OCI-LY7 (cell line): ENCODE measurements around the gene SMYD3. TPM values are rescaled to one million over a fixed set of nuclear protein-coding genes. Genes with fewer than 3 reads are reported as not detected.

Experiments used
- BruUV-seq: library from RNA; stranded (reverse); fragments of 400-500 nt; replicated peaks from 2 replicates; lab custom pipeline; 2021; lab: Mats Ljungman, UMichigan
- CTCF ChIA-PET: fragments of 300-600 bp; sonication (Branson Sonifier 250); formaldehyde crosslinking; loops from one replicate; lab custom pipeline; 2022; ENCODE audit warnings: antibody characterized with exemption; ENCODE audit not compliant: unreplicated experiment; lab: Charles Lee
- POLR2A ChIA-PET: fragments of 300-600 bp; sonication (Branson Sonifier 250); formaldehyde crosslinking; loops from one replicate; lab custom pipeline; 2022; ENCODE audit warnings: antibody characterized with exemption; lab: Charles Lee
- DNase-seq: peaks from one replicate; pipeline ENCODE4 v3.0.0-alpha.2; 2015; ENCODE audit warnings: low spot score
- H2AFZ ChIP-seq: fragments of 200-600 bp; sonication (generic), shearing (Covaris generic); 2 replicates; pipeline ENCODE4 v1.6.1; 2014; ENCODE audit warnings: mild to moderate bottlenecking, antibody characterized with exemption, low read length, moderate library complexity
- H3K27ac ChIP-seq: fragments of 200-600 bp; sonication (generic); 2 replicates; pipeline ENCODE4 v1.5.1; 2014; ENCODE audit warnings: mixed run types, low read depth, mild to moderate bottlenecking, moderate library complexity, low read length, inconsistent platforms; ENCODE audit not compliant: poor library complexity, severe bottlenecking
- H3K36me3 ChIP-seq: fragments of 200-600 bp; sonication (generic); 2 replicates; pipeline ENCODE4 v1.6.1; 2014; ENCODE audit warnings: mild to moderate bottlenecking, antibody characterized with exemption, low read length, moderate library complexity, mixed read lengths; ENCODE audit not compliant: insufficient read depth
- H3K4me1 ChIP-seq: fragments of 200-600 bp; sonication (generic); 2 replicates; pipeline ENCODE4 v1.5.1; 2014; ENCODE audit warnings: mild to moderate bottlenecking, low read length; ENCODE audit not compliant: insufficient read depth, poor library complexity, severe bottlenecking
- H3K4me2 ChIP-seq: fragments of 200-600 bp; sonication (generic); 2 replicates; pipeline ENCODE4 v1.6.1; 2014; ENCODE audit warnings: mild to moderate bottlenecking, low read length
- H3K4me3 ChIP-seq: fragments of 200-600 bp; sonication (generic); 2 replicates; pipeline ENCODE4 v1.5.1; 2014; ENCODE audit warnings: mild to moderate bottlenecking, low read depth, low read length; ENCODE audit not compliant: poor library complexity, severe bottlenecking
- H3K79me2 ChIP-seq: fragments of 200-600 bp; sonication (generic); 2 replicates; pipeline ENCODE4 v1.6.1; 2016; ENCODE audit warnings: low read depth, mild to moderate bottlenecking, low read length, moderate library complexity, mixed read lengths; ENCODE audit not compliant: insufficient read depth
- H3K9me2 ChIP-seq: fragments of 200-600 bp; sonication (generic); 2 replicates; pipeline ENCODE4 v1.6.1; 2016; ENCODE audit warnings: mild to moderate bottlenecking, low read length, mixed read lengths; ENCODE audit not compliant: insufficient read depth
- H3K9me3 ChIP-seq: fragments of 200-600 bp; sonication (generic); 2 replicates; pipeline ENCODE4 v1.6.1; 2014; ENCODE audit warnings: mild to moderate bottlenecking, mixed run types, low read length, mixed read lengths
- H4K20me1 ChIP-seq: fragments of 200-600 bp; sonication (generic); 2 replicates; pipeline ENCODE4 v1.6.1; 2014; ENCODE audit warnings: mild to moderate bottlenecking, antibody characterized with exemption, low read length, moderate library complexity, mixed read lengths; ENCODE audit not compliant: insufficient read depth
- CTCF ChIP-seq: fragments of 200-600 bp; sonication (generic); conservative IDR thresholded peaks from 2 replicates; pipeline ENCODE4 v1.5.1; 2014; ENCODE audit warnings: mild to moderate bottlenecking, antibody characterized with exemption, low read length, moderate library complexity, mixed read lengths
- EZH2phosphoT487 ChIP-seq: fragments of 200-600 bp; sonication (generic); IDR thresholded peaks from 2 replicates; pipeline ENCODE4 v1.6.1; 2018; ENCODE audit warnings: low read depth, borderline replicate concordance, mild to moderate bottlenecking, mixed run types, antibody characterized with exemption, low read length, moderate library complexity, mixed read lengths
- intact Hi-C: fragments of 100-400 bp; cut with micrococcal nuclease; formaldehyde crosslinking; loops from one replicate; pipeline ENCODE4 v1.10.0; 2022; ENCODE audit not compliant: unreplicated experiment
- total RNA-seq, 2 experiments: library from RNA; depleted of rRNA in 1 of 2; stranded (reverse); fragments of >200 nt in 1 of 2; shearing (Covaris generic) in 1 of 2; gene quantifications; 2 replicates each; pipeline ENCODE4 v1.2.3, GENCODE V29; 2014 to 2022

Gene SMYD3
- total RNA-seq, 2 experiments from 2014 or later: 28.9 to 34.5 TPM

DNA sequence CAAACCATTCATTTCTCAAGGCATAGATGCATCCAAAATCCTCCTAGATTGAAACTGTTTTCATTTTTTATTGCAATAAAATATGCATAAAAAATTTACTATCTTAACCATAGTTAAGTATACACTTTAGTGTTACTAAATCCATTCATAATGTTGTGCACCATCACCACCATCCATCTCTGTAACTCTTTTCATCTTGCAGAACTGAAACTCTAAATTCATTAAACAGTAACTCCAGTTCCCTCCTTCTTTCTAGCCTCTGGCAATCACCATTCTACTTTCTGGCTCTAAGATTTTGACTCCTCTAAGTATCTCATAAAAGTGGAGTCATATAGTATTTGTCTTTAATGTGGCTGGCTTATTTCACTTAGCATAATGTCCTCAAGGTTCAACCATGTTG, 236.8 kb downstream of the SMYD3 start:
- Histone ChIP-seq H3K4me1 (no peaks in the 10 kb centered on the region), H3K4me2 (no peak overlapping the region), H3K9me3 (no peaks in the 10 kb centered on the region), H3K9me2 (no peaks in the 10 kb centered on the region), H2AFZ (no peak overlapping the region), H3K79me2 (no peaks in the 10 kb centered on the region), H4K20me1 (no peaks in the 10 kb centered on the region), H3K27ac (no peak overlapping the region), H3K4me3 (no peak overlapping the region), H3K36me3 (no peaks in the 10 kb centered on the region)
- intact Hi-C loops: no loop called here
- TF ChIP-seq CTCF (no peak), EZH2phosphoT487 (no peak)
- POLR2A ChIA-PET: no interaction called here
- DNase-seq: no peak
- no TSS peak for BruUV-seq
- CTCF ChIA-PET: no interaction called here

GRCh38 chr1:246269466-246269865, 237.6 kb downstream of the SMYD3 start:
- ChIA-PET POLR2A (interaction anchor here (0.5 to 0.6 kb wide), 3 partner anchors 185 to 786 kb away, joined by 3 to 6 read pairs (median 3); no protein-coding TSS in a partner anchor), CTCF (no interaction called here)
- H3K9me2 ChIP-seq: no peaks in the 10 kb centered on the region
- H3K9me3 ChIP-seq: no peaks in the 10 kb centered on the region
- H3K4me2 ChIP-seq: no peak overlapping the region
- intact Hi-C loops: no loop called here
- H3K79me2 ChIP-seq: no peaks in the 10 kb centered on the region
- no peak for TF ChIP-seq EZH2phosphoT487
- no peak for TF ChIP-seq CTCF
- no TSS peak for BruUV-seq
- H3K36me3 ChIP-seq: no peaks in the 10 kb centered on the region
- H3K4me1 ChIP-seq: no peaks in the 10 kb centered on the region
- no peak for DNase-seq
- no peak overlapping the region for H2AFZ ChIP-seq
- no peak overlapping the region for H3K27ac ChIP-seq
- no peak overlapping the region for H3K4me3 ChIP-seq
- no peaks in the 10 kb centered on the region for H4K20me1 ChIP-seq

DNA sequence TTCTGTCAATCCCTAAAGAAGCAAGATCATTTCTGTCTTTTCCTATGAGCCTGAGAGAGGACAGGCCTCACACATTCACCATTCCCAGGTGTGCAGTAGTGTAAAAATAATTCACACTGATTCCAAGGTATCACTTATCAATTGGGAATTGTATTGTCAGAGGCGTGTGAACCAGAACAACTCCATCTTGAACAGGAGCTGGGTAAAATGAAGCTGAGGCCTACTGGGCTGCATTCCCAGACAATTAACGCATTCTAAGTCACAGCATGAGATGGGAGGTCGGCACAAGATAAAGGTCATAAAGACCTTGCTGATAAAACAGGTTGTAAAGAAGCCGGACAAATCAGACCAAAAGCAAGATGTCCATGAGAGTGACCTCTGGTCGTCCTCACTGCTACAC, 239.2 kb downstream of the SMYD3 start:
- no peaks in the 10 kb centered on the region for H3K9me3 ChIP-seq
- CTCF ChIA-PET: no interaction called here
- no peaks in the 10 kb centered on the region for H3K4me1 ChIP-seq
- no peaks in the 10 kb centered on the region for H4K20me1 ChIP-seq
- BruUV-seq: no TSS peak
- H3K4me2 ChIP-seq: no peak overlapping the region
- TF ChIP-seq CTCF (no peak), EZH2phosphoT487 (no peak)
- H3K79me2 ChIP-seq: no peaks in the 10 kb centered on the region
- H2AFZ ChIP-seq: no peak overlapping the region
- H3K4me3 ChIP-seq: no peak overlapping the region
- POLR2A ChIA-PET: no interaction called here
- DNase-seq: no peak
- intact Hi-C loops: no loop called here
- H3K27ac ChIP-seq: no peak overlapping the region
- no peaks in the 10 kb centered on the region for H3K36me3 ChIP-seq
- no peaks in the 10 kb centered on the region for H3K9me2 ChIP-seq
